Measurements from ENCODE around the gene MICU1. TPM values are rescaled to one million over a fixed set of nuclear protein-coding genes. Genes with fewer than 3 reads are reported as not detected.

Gene MICU1
- total RNA-seq, 4 donors from 2014 or later = 25.1 to 41.1 (median 34.9) TPM

GRCh38 chr10:72356987-72357386, 268.9 kb downstream of the MICU1 start:
- TF ChIP-seq POLR2AphosphoS5 (IDR thresholded peaks at IDR 0.05) (no peak), CTCF (IDR thresholded peaks at IDR 0.05) (no peak), POLR2A (IDR thresholded peaks at IDR 0.05) (no peak), EP300 (IDR thresholded peaks at IDR 0.05; ENCODE audit: low read depth) (no peak)
- Histone ChIP-seq H3K36me3 (no peaks in the 10 kb centered on the region), H3K9me3 (no peaks in the 10 kb centered on the region), H3K4me1 (peaks cover 9 to 22% (median 18%) of the 10 kb centered on the region in 4 donors), H3K27me3 (no peaks in the 10 kb centered on the region), H3K4me3 (no peak overlapping the region), H3K27ac (no peak overlapping the region)
- 79 to 90% methylated on average over 2 to 4 of the region's 4 CpGs for WGBS, 2 donors (ENCODE audit: low coverage in 1 of 2)
- in situ Hi-C loops (cut with MboI; ENCODE audit: low pct_ligation_motif_present in 1 of 4, low pct_unique_long_range_greater_than_20kb in 1 of 4, low sequenced_read_pairs in 3 of 4) (loop anchor here in 3 of 4 donors (25.0 kb wide), 2 partner anchors 480 to 805 kb away; partner anchors contain the start of genes ECD (in 1 of the 3) and FAM149B1 (in 1 of the 3)), intact Hi-C loops (cut with DNase I; ENCODE audit: low total_unique reads) (no loop called here)
- no peak for DNase-seq

GRCh38 chr10:72356115-72356514, 269.8 kb downstream of the MICU1 start:
- TF ChIP-seq EP300 (IDR thresholded peaks at IDR 0.05; ENCODE audit: low read depth) = no peak
- no peak for TF ChIP-seq POLR2A (IDR thresholded peaks at IDR 0.05)
- TF ChIP-seq POLR2AphosphoS5 (IDR thresholded peaks at IDR 0.05) = no peak
- Histone ChIP-seq H3K9me3 (no peaks in the 10 kb centered on the region), H3K27ac (no peak overlapping the region), H3K4me3 (no peak overlapping the region), H3K4me1 (peaks cover 9 to 28% (median 20%) of the 10 kb centered on the region in 4 donors), H3K36me3 (no peaks in the 10 kb centered on the region), H3K27me3 (no peaks in the 10 kb centered on the region)
- DNase-seq = no peak
- WGBS, 2 donors (ENCODE audit: low coverage in 1 of 2) = 92 to 100% methylated on average over 2 to 6 of the region's 6 CpGs
- intact Hi-C loops (cut with DNase I; ENCODE audit: low total_unique reads) = no loop called here
- in situ Hi-C loops (cut with MboI; ENCODE audit: low pct_ligation_motif_present in 1 of 4, low pct_unique_long_range_greater_than_20kb in 1 of 4, low sequenced_read_pairs in 3 of 4) = loop anchor here in 3 of 4 donors (25.0 kb wide), 2 partner anchors 481 to 806 kb away; partner anchors contain the start of genes ECD (in 1 of the 3) and FAM149B1 (in 1 of the 3)

- Histone ChIP-seq H3K27me3 (no peaks in the 10 kb centered on the region), H3K4me3 (peak overlapping the region; percentile 62 to 99 (median 74)), H3K36me3 (no peaks in the 10 kb centered on the region), H3K4me1 (peaks cover 9 to 28% (median 20%) of the 10 kb centered on the region in 4 donors), H3K27ac (peak overlapping the region; percentile 91 to 95 (median 95)), H3K9me3 (no peaks in the 10 kb centered on the region)
- intact Hi-C loops (cut with DNase I; ENCODE audit: low total_unique reads) (loop anchor here (2.0 kb wide), 1 partner anchor 68 kb away; no protein-coding TSS in a partner anchor), in situ Hi-C loops (cut with MboI; ENCODE audit: low pct_ligation_motif_present in 1 of 4, low pct_unique_long_range_greater_than_20kb in 1 of 4, low sequenced_read_pairs in 3 of 4) (loop anchor here in 3 of 4 donors (25.0 kb wide), 2 partner anchors 482 to 807 kb away; partner anchors contain the start of genes ECD (in 1 of the 3) and FAM149B1 (in 1 of the 3))
- TF ChIP-seq POLR2AphosphoS5 (IDR thresholded peaks at IDR 0.05) (no peak), POLR2A (IDR thresholded peaks at IDR 0.05) (no peak), CTCF (IDR thresholded peaks at IDR 0.05) (no peak), EP300 (IDR thresholded peaks at IDR 0.05; ENCODE audit: low read depth) (no peak)
- 39 to 80% methylated on average over 3 to 7 of the region's 7 CpGs for WGBS, 2 donors (ENCODE audit: low coverage in 1 of 2)
- DNase-seq = no peak
Measured at GRCh38 chr10:72355214-72355555, 270.7 kb downstream of the MICU1 start.

- peak; percentile 93 for DNase-seq
- Histone ChIP-seq H3K36me3 (no peaks in the 10 kb centered on the region), H3K9me3 (no peaks in the 10 kb centered on the region), H3K27ac (peak within 1 kb of the TSS; percentile 91 to 95 (median 95)), H3K4me3 (peak within 1 kb of the TSS; percentile 62 to 99 (median 74)), H3K4me1 (peaks cover 9 to 28% (median 20%) of the 10 kb centered on the region in 4 donors), H3K27me3 (no peaks in the 10 kb centered on the region)
- intact Hi-C loops (cut with DNase I; ENCODE audit: low total_unique reads) = loop anchor here (2.0 kb wide), 1 partner anchor 68 kb away; no protein-coding TSS in a partner anchor
- in situ Hi-C loops (cut with MboI; ENCODE audit: low pct_ligation_motif_present in 1 of 4, low pct_unique_long_range_greater_than_20kb in 1 of 4, low sequenced_read_pairs in 3 of 4) = loop anchor here in 3 of 4 donors (25.0 kb wide), 2 partner anchors 483 to 808 kb away; partner anchors contain the start of genes ECD (in 1 of the 3) and FAM149B1 (in 1 of the 3)
- WGBS, 2 donors (ENCODE audit: low coverage in 1 of 2) = 0% methylated on average over 68 of the region's 74 CpGs; no CpG with 5 or more reads in 1 of the 2 donors
- TF ChIP-seq POLR2A (IDR thresholded peaks at IDR 0.05) (peak; percentile 89), POLR2AphosphoS5 (IDR thresholded peaks at IDR 0.05) (peak; percentile 65 to 92 (median 86)), CTCF (IDR thresholded peaks at IDR 0.05) (no peak), EP300 (IDR thresholded peaks at IDR 0.05; ENCODE audit: low read depth) (no peak)
Measured at GRCh38 chr10:72354356-72355213, 271.3 kb downstream of the MICU1 start, which contains the start of gene DNAJB12. TSS of gene DNAJB12 (minus strand) at chr10:72354919. CDS start at chr10:72354897, 22 bp downstream.

Measured in transverse colon (tissue), 4 donors.